ENCODE results near the gene GNPAT.

DNA sequence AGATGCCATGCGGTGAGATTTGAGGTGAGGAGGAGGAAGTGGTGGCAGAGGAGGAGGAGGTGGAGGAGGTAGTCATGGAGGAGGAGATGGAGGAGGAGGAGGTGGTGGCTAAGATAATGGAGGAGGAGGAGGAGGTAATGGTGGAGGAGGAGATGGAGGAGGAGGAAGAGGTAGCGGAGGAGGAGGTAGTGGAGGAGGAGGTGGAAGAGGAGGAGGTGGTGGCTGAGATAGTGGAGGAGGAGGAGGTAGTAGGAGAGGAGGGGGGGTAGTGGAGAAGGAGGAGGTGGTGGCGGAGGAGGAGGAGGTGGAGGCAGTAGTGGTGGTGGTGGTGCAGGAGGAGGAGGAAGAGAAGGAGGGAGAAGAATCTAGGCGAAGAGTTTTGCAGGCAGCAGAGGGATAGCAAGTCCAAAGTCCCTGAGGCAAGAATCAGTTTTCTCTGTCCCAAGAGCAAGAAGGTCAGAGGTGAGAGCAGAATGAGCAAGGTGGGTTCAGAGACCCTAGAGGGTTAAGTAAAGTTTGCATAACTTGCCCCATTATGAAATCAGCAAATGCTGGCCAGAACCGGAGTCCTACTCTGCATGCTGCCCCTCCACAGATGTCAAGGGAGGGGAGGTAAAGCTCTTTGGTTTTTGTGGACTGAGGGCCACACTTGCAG lies 38.9 kb upstream of the GNPAT start:
- TF ChIP-seq, protein P1, sequence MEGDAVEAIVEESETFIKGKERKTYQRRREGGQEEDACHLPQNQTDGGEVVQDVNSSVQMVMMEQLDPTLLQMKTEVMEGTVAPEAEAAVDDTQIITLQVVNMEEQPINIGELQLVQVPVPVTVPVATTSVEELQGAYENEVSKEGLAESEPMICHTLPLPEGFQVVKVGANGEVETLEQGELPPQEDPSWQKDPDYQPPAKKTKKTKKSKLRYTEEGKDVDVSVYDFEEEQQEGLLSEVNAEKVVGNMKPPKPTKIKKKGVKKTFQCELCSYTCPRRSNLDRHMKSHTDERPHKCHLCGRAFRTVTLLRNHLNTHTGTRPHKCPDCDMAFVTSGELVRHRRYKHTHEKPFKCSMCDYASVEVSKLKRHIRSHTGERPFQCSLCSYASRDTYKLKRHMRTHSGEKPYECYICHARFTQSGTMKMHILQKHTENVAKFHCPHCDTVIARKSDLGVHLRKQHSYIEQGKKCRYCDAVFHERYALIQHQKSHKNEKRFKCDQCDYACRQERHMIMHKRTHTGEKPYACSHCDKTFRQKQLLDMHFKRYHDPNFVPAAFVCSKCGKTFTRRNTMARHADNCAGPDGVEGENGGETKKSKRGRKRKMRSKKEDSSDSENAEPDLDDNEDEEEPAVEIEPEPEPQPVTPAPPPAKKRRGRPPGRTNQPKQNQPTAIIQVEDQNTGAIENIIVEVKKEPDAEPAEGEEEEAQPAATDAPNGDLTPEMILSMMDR (IDR thresholded peaks at IDR 0.05), result no peak
- TF ChIP-seq POLR2A (IDR thresholded peaks at IDR 0.05), result no peak
